Nephron (organoid): ENCODE data around the gene ERMARD.
A peak's percentile ranks its signal among the peaks of the same experiment; 100 is the strongest.

Source experiments
- H3K27ac Mint-ChIP-seq, 3 experiments: 2 replicates each; pipeline ENCODE4 v1.8.0; 2020; ENCODE audit warnings: mixed read lengths in 3 of 3, mild to moderate bottlenecking in 2 of 3, moderate library complexity in 1 of 3
- H3K27me3 Mint-ChIP-seq: 2 replicates; pipeline ENCODE4 v1.8.0; 2021; ENCODE audit warnings: low read depth, mild to moderate bottlenecking, moderate library complexity, mixed read lengths
- H3K36me3 Mint-ChIP-seq: 2 replicates; pipeline ENCODE4 v1.8.0; 2020; ENCODE audit warnings: low read depth, mixed read lengths
- H3K4me1 Mint-ChIP-seq: 2 replicates; pipeline ENCODE4 v1.8.0; 2020; ENCODE audit warnings: mixed read lengths
- H3K4me3 Mint-ChIP-seq, 3 experiments: 2 replicates each; pipeline ENCODE4 v1.8.0; 2020; ENCODE audit warnings: mild to moderate bottlenecking in 3 of 3, mixed read lengths in 3 of 3, moderate library complexity in 2 of 3
- H3K9me3 Mint-ChIP-seq: 2 replicates; pipeline ENCODE4 v1.8.0; 2020; ENCODE audit warnings: mixed read lengths
- CTCF ChIP-seq, 3 experiments: fragments of 200-600 bp; sonication (generic); IDR thresholded peaks; one replicate each; pipeline ENCODE4 v1.5.0; 2021; ENCODE audit warnings: antibody characterized with exemption in 3 of 3; ENCODE audit not compliant: unreplicated experiment in 3 of 3

The ERMARD gene

GRCh38 chr6:169766232-169766631 is 14.8 kb downstream of the ERMARD start:
- Mint-ChIP-seq H3K4me1 (peaks cover 18% of the 10 kb centered on the region), H3K36me3 (peaks cover 49% of the 10 kb centered on the region), H3K27me3 (no peaks in the 10 kb centered on the region), H3K9me3 (no peaks in the 10 kb centered on the region), H3K4me3 (no peak overlapping the region), H3K27ac (peak overlapping the region in 1 of 3 experiments; percentile 34)
- TF ChIP-seq CTCF (IDR thresholded peaks at IDR 0.05; ENCODE audit: unreplicated experiment in 3 of 3), result no peak

GRCh38 chr6:169766921-169767736 is 15.7 kb downstream of the ERMARD start:
- Mint-ChIP-seq H3K27ac (no peak overlapping the region), H3K4me1 (peaks cover 18% of the 10 kb centered on the region), H3K9me3 (no peaks in the 10 kb centered on the region), H3K4me3 (no peak overlapping the region), H3K27me3 (no peaks in the 10 kb centered on the region), H3K36me3 (peaks cover 53% of the 10 kb centered on the region)
- no peak for TF ChIP-seq CTCF (IDR thresholded peaks at IDR 0.05; ENCODE audit: unreplicated experiment in 3 of 3)

GRCh38 chr6:169774347-169774746 is 22.9 kb downstream of the ERMARD start:
- Mint-ChIP-seq H3K9me3 (no peaks in the 10 kb centered on the region), H3K4me3 (no peak overlapping the region), H3K27ac (no peak overlapping the region), H3K4me1 (no peaks in the 10 kb centered on the region), H3K27me3 (no peaks in the 10 kb centered on the region), H3K36me3 (peaks cover 45% of the 10 kb centered on the region)
- TF ChIP-seq CTCF (IDR thresholded peaks at IDR 0.05; ENCODE audit: unreplicated experiment in 3 of 3), result no peak

GRCh38 chr6:169775321-169775720 is 23.9 kb downstream of the ERMARD start:
- Mint-ChIP-seq H3K36me3 (peaks cover 46% of the 10 kb centered on the region), H3K27me3 (no peaks in the 10 kb centered on the region), H3K9me3 (no peaks in the 10 kb centered on the region), H3K4me3 (no peak overlapping the region), H3K27ac (no peak overlapping the region), H3K4me1 (no peaks in the 10 kb centered on the region)
- TF ChIP-seq CTCF (IDR thresholded peaks at IDR 0.05; ENCODE audit: unreplicated experiment in 3 of 3), result no peak

- Mint-ChIP-seq H3K27ac (no peak overlapping the region), H3K36me3 (peaks cover 56% of the 10 kb centered on the region), H3K9me3 (no peaks in the 10 kb centered on the region), H3K4me3 (no peak overlapping the region), H3K27me3 (no peaks in the 10 kb centered on the region), H3K4me1 (no peaks in the 10 kb centered on the region)
- TF ChIP-seq CTCF (IDR thresholded peaks at IDR 0.05; ENCODE audit: unreplicated experiment in 3 of 3), result no peak
Observed at GRCh38 chr6:169776379-169776778, 25.0 kb downstream of the ERMARD start.

GRCh38 chr6:169777896-169778295 is 26.5 kb downstream of the ERMARD start:
- no peak for TF ChIP-seq CTCF (IDR thresholded peaks at IDR 0.05; ENCODE audit: unreplicated experiment in 3 of 3)
- peaks cover 53% of the 10 kb centered on the region for H3K36me3 Mint-ChIP-seq
- H3K27ac Mint-ChIP-seq, result no peak overlapping the region
- H3K4me3 Mint-ChIP-seq, result no peak overlapping the region
- H3K9me3 Mint-ChIP-seq, result no peaks in the 10 kb centered on the region
- H3K27me3 Mint-ChIP-seq, result no peaks in the 10 kb centered on the region
- H3K4me1 Mint-ChIP-seq, result no peaks in the 10 kb centered on the region
